ENCODE measurements around the gene MRPL39.
A peak's percentile ranks its signal among the peaks of the same experiment; 100 is the strongest.

MRPL39 gene

DNA sequence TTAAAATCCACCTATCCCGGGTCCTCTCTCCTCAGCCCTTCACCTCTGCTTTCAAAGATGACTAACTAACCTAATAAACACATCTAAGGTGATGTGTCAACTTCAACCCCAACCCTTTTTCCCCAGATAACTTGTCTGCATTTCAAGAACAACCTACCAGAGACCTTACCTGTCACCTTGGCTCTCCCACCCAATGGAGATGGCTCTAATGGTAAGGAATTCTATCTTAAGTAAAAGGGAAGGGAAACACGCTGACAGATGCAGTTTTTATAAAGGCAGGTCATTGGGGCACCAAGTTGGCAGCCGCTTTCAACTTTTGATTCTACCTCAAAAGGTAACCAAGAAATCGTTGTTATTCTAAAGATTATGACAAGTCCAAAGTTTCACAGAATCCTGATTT is 37.6 kb downstream of the MRPL39 start:
- no peaks in the 10 kb centered on the region for H3K9me3 ChIP-seq (ENCODE audit: control insufficient read depth in 2 of 2, low read length in 2 of 2)
- H3K27me3 ChIP-seq (ENCODE audit: control insufficient read depth in 2 of 2, insufficient read depth in 2 of 2, low read length in 2 of 2), result no peaks in the 10 kb centered on the region
- H3K4me1 ChIP-seq (ENCODE audit: control insufficient read depth in 2 of 2, insufficient read depth in 2 of 2, low read length in 2 of 2), result peaks cover 0 to 4% of the 10 kb centered on the region in 2 donors
- H3K4me3 ChIP-seq (ENCODE audit: low read length in 2 of 2), result no peak overlapping the region
- H3K27ac ChIP-seq (ENCODE audit: low read depth in 2 of 2, low read length in 2 of 2), result no peak overlapping the region
- H3K9ac ChIP-seq (ENCODE audit: low read depth in 1 of 2, low read length in 2 of 2), result no peak overlapping the region
- no peaks in the 10 kb centered on the region for H3K36me3 ChIP-seq (ENCODE audit: control insufficient read depth in 2 of 2, insufficient read depth in 2 of 2, low read length in 2 of 2)

DNA sequence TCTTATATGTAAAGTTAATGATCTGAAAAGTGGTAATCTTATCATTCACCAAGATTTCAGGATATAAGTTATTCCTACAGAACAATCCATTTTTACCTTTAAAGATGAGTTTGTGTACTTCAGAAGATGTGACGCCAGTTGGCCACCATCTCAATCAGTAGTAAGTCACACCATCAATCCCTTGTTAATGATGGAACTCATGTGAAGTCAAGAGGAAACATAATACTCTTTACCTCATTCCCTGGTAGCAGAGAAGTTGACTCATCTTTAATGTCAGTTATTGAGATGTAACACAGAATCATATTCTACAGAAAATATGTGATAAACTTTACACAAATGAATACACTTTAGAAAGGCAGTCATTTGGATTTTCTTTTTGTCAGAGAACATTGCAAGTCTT is 38.2 kb downstream of the MRPL39 start:
- no peak overlapping the region for H3K27ac ChIP-seq (ENCODE audit: low read depth in 2 of 2, low read length in 2 of 2)
- no peaks in the 10 kb centered on the region for H3K36me3 ChIP-seq (ENCODE audit: control insufficient read depth in 2 of 2, insufficient read depth in 2 of 2, low read length in 2 of 2)
- H3K4me3 ChIP-seq (ENCODE audit: low read length in 2 of 2), result no peak overlapping the region
- H3K9ac ChIP-seq (ENCODE audit: low read depth in 1 of 2, low read length in 2 of 2), result no peak overlapping the region
- peaks cover 0 to 4% of the 10 kb centered on the region in 2 donors for H3K4me1 ChIP-seq (ENCODE audit: control insufficient read depth in 2 of 2, insufficient read depth in 2 of 2, low read length in 2 of 2)
- H3K9me3 ChIP-seq (ENCODE audit: control insufficient read depth in 2 of 2, low read length in 2 of 2), result no peaks in the 10 kb centered on the region
- no peaks in the 10 kb centered on the region for H3K27me3 ChIP-seq (ENCODE audit: control insufficient read depth in 2 of 2, insufficient read depth in 2 of 2, low read length in 2 of 2)

DNA sequence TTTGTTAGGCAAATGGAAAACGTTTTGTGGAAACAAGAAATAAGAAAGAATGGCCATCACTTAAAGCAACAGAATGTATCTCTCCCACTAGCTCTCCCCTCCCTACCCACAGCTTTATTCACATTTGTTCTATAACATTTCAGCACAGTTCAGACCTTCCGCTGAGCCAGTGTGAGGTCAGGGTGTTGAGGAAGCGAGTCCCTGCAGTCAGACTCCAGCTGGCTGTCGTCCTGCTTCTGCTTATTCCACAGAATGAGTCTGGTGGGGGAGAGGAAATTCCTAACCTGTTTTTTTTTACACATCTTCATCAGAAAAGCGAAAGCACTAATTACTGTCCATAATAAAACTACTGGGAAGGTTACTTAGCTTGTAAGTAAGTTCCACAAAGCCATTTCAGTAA is 39.0 kb downstream of the MRPL39 start:
- Histone ChIP-seq H3K27ac (ENCODE audit: low read depth in 2 of 2, low read length in 2 of 2) (no peak overlapping the region), H3K4me3 (ENCODE audit: low read length in 2 of 2) (no peak overlapping the region), H3K4me1 (ENCODE audit: control insufficient read depth in 2 of 2, insufficient read depth in 2 of 2, low read length in 2 of 2) (peaks cover 0 to 3% of the 10 kb centered on the region in 2 donors), H3K9me3 (ENCODE audit: control insufficient read depth in 2 of 2, low read length in 2 of 2) (no peaks in the 10 kb centered on the region), H3K36me3 (ENCODE audit: control insufficient read depth in 2 of 2, insufficient read depth in 2 of 2, low read length in 2 of 2) (no peaks in the 10 kb centered on the region), H3K9ac (ENCODE audit: low read depth in 1 of 2, low read length in 2 of 2) (no peak overlapping the region), H3K27me3 (ENCODE audit: control insufficient read depth in 2 of 2, insufficient read depth in 2 of 2, low read length in 2 of 2) (no peaks in the 10 kb centered on the region)

DNA sequence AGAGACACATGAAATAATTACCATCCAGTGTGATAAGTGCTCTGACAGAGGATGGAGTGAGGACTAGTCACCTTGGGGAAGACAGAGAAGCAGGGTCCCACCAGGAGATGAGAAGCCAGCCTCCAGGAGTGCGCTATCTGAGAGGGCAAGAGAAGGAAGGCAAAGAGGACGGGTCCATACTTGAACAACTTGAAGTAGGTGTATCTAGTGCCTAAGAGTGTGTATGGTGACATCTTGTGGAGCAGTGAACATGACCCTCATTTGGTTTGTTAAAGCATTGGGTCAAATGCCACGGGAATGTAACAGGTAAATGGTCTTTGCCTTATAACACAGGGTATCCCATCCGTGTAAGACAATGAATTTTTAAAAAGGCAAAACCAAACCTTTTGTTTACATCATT is 39.8 kb downstream of the MRPL39 start:
- no peak overlapping the region for H3K9ac ChIP-seq (ENCODE audit: low read depth in 1 of 2, low read length in 2 of 2)
- no peak overlapping the region for H3K4me3 ChIP-seq (ENCODE audit: low read length in 2 of 2)
- H3K27ac ChIP-seq (ENCODE audit: low read depth in 2 of 2, low read length in 2 of 2), result no peak overlapping the region
- no peaks in the 10 kb centered on the region for H3K36me3 ChIP-seq (ENCODE audit: control insufficient read depth in 2 of 2, insufficient read depth in 2 of 2, low read length in 2 of 2)
- no peaks in the 10 kb centered on the region for H3K9me3 ChIP-seq (ENCODE audit: control insufficient read depth in 2 of 2, low read length in 2 of 2)
- no peaks in the 10 kb centered on the region for H3K27me3 ChIP-seq (ENCODE audit: control insufficient read depth in 2 of 2, insufficient read depth in 2 of 2, low read length in 2 of 2)
- H3K4me1 ChIP-seq (ENCODE audit: control insufficient read depth in 2 of 2, insufficient read depth in 2 of 2, low read length in 2 of 2), result peaks cover 0 to 7% of the 10 kb centered on the region in 2 donors

DNA sequence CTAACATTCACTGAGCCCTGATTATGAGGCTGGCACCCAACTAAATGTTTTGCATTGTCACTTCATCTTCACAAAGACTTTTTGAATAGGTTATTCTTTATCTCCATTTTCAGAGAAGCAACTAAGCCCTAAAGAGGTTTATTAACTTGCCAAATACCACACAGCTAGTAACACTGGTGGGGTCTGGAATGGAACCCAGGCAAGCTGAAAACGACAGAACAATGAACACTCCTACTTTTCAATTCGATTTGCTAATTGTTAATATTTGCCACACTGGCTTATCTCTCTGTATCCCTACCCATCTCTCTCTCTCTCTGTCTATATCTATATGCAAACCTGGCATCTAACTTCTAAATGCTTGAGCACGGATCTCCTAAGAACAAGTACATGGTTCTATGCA is 40.6 kb downstream of the MRPL39 start:
- H3K27ac ChIP-seq (ENCODE audit: low read depth in 2 of 2, low read length in 2 of 2), result no peak overlapping the region
- H3K36me3 ChIP-seq (ENCODE audit: control insufficient read depth in 2 of 2, insufficient read depth in 2 of 2, low read length in 2 of 2), result no peaks in the 10 kb centered on the region
- no peak overlapping the region for H3K4me3 ChIP-seq (ENCODE audit: low read length in 2 of 2)
- peaks cover 0 to 9% of the 10 kb centered on the region in 2 donors for H3K4me1 ChIP-seq (ENCODE audit: control insufficient read depth in 2 of 2, insufficient read depth in 2 of 2, low read length in 2 of 2)
- no peaks in the 10 kb centered on the region for H3K27me3 ChIP-seq (ENCODE audit: control insufficient read depth in 2 of 2, insufficient read depth in 2 of 2, low read length in 2 of 2)
- H3K9me3 ChIP-seq (ENCODE audit: control insufficient read depth in 2 of 2, low read length in 2 of 2), result no peaks in the 10 kb centered on the region
- H3K9ac ChIP-seq (ENCODE audit: low read depth in 1 of 2, low read length in 2 of 2), result no peak overlapping the region

DNA sequence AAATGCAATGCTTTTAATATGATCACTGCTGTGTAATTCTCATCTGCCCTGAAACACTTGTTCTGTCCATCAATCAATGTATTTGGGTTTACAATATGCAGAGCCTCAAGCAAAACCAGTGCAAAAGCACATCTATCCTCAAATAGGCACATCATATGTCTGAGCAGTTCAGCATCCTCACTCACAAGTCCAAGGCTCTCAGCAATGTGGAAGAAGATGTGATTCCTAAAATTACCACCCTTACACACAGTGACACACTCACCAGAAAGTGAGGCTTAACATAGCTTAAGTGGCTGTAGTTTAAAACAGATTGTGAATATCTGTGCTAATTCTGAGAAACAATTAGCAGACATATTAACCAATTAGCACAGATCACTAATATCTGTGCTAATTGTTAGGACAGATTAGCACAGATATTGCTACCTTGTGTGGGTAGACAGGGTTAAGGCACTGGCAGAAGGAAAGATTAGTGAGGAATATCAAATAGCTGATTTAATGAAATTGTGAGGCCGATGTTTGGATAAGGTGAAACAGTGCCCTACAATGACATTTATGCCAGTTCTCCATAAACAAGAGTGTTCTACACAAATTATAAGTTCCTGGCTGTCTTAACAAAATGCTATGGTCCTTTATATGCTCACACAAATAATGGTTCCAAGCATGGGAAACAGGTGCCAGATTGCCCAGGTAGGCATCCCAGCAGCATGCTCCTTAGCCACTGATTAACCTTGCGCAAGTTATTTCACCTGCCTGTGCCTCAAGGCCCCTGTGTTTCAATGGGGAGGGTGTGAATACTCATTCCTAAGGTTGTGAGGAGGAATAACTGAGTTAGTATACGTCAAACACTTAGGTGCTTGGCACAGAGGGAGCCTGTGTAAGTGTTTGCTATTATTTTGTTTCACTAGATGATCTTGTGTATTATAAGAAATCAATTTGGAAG is 41.7 kb downstream of the MRPL39 start:
- Histone ChIP-seq H3K4me1 (ENCODE audit: control insufficient read depth in 2 of 2, insufficient read depth in 2 of 2, low read length in 2 of 2) (peaks cover 0 to 9% of the 10 kb centered on the region in 2 donors), H3K27ac (ENCODE audit: low read depth in 2 of 2, low read length in 2 of 2) (peak overlapping the region in 1 of 2 donors; percentile 11), H3K9me3 (ENCODE audit: control insufficient read depth in 2 of 2, low read length in 2 of 2) (no peaks in the 10 kb centered on the region), H3K27me3 (ENCODE audit: control insufficient read depth in 2 of 2, insufficient read depth in 2 of 2, low read length in 2 of 2) (no peaks in the 10 kb centered on the region), H3K4me3 (ENCODE audit: low read length in 2 of 2) (no peak overlapping the region), H3K9ac (ENCODE audit: low read depth in 1 of 2, low read length in 2 of 2) (peak overlapping the region in 1 of 2 donors; percentile 26), H3K36me3 (ENCODE audit: control insufficient read depth in 2 of 2, insufficient read depth in 2 of 2, low read length in 2 of 2) (no peaks in the 10 kb centered on the region)

- no peaks in the 10 kb centered on the region for H3K27me3 ChIP-seq (ENCODE audit: control insufficient read depth in 2 of 2, insufficient read depth in 2 of 2, low read length in 2 of 2)
- H3K4me3 ChIP-seq (ENCODE audit: low read length in 2 of 2), result no peak overlapping the region
- H3K9ac ChIP-seq (ENCODE audit: low read depth in 1 of 2, low read length in 2 of 2), result no peak overlapping the region
- peaks cover 0 to 12% of the 10 kb centered on the region in 2 donors for H3K4me1 ChIP-seq (ENCODE audit: control insufficient read depth in 2 of 2, insufficient read depth in 2 of 2, low read length in 2 of 2)
- no peaks in the 10 kb centered on the region for H3K9me3 ChIP-seq (ENCODE audit: control insufficient read depth in 2 of 2, low read length in 2 of 2)
- peak overlapping the region in 1 of 2 donors; percentile 45 for H3K27ac ChIP-seq (ENCODE audit: low read depth in 2 of 2, low read length in 2 of 2)
- H3K36me3 ChIP-seq (ENCODE audit: control insufficient read depth in 2 of 2, insufficient read depth in 2 of 2, low read length in 2 of 2), result no peaks in the 10 kb centered on the region
These were observed 42.8 kb downstream of the MRPL39 start for GRCh38 chr21:25564349-25564948.

- Histone ChIP-seq H3K9ac (ENCODE audit: low read depth in 1 of 2, low read length in 2 of 2) (peak overlapping the region in 1 of 2 donors; percentile 27), H3K27me3 (ENCODE audit: control insufficient read depth in 2 of 2, insufficient read depth in 2 of 2, low read length in 2 of 2) (no peaks in the 10 kb centered on the region), H3K9me3 (ENCODE audit: control insufficient read depth in 2 of 2, low read length in 2 of 2) (no peaks in the 10 kb centered on the region), H3K4me1 (ENCODE audit: control insufficient read depth in 2 of 2, insufficient read depth in 2 of 2, low read length in 2 of 2) (peaks cover 0 to 12% of the 10 kb centered on the region in 2 donors), H3K36me3 (ENCODE audit: control insufficient read depth in 2 of 2, insufficient read depth in 2 of 2, low read length in 2 of 2) (no peaks in the 10 kb centered on the region), H3K4me3 (ENCODE audit: low read length in 2 of 2) (peak overlapping the region in 1 of 2 donors; percentile 73), H3K27ac (ENCODE audit: low read depth in 2 of 2, low read length in 2 of 2) (peak overlapping the region in 1 of 2 donors; percentile 45)
These were observed 43.7 kb downstream of the MRPL39 start for GRCh38 chr21:25563361-25564116.

DNA sequence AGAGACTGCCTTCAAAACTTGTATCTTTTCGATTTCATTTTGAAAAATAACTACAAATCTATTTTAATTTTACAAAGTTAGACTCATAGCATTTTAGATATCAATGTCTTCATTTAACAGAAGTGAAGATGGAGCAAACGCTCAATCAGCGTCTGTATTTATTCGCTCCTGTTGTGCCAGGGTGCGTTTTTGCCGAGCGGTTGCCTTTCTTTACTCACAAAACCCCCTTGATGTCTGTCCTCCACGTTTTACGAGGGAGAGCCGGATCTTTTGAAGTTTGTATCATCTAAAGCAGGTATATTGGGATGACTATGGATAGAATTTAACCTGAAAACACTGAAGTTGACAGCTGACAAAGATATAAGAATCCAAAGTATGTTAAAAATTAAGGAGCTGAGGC is 44.6 kb downstream of the MRPL39 start:
- H3K9ac ChIP-seq (ENCODE audit: low read depth in 1 of 2, low read length in 2 of 2), result peak overlapping the region; percentile 60 to 69
- peak overlapping the region; percentile 19 to 73 for H3K4me3 ChIP-seq (ENCODE audit: low read length in 2 of 2)
- H3K27ac ChIP-seq (ENCODE audit: low read depth in 2 of 2, low read length in 2 of 2), result peak overlapping the region; percentile 35 to 55
- no peaks in the 10 kb centered on the region for H3K27me3 ChIP-seq (ENCODE audit: control insufficient read depth in 2 of 2, insufficient read depth in 2 of 2, low read length in 2 of 2)
- no peaks in the 10 kb centered on the region for H3K36me3 ChIP-seq (ENCODE audit: control insufficient read depth in 2 of 2, insufficient read depth in 2 of 2, low read length in 2 of 2)
- no peaks in the 10 kb centered on the region for H3K9me3 ChIP-seq (ENCODE audit: control insufficient read depth in 2 of 2, low read length in 2 of 2)
- H3K4me1 ChIP-seq (ENCODE audit: control insufficient read depth in 2 of 2, insufficient read depth in 2 of 2, low read length in 2 of 2), result peaks cover 0 to 12% of the 10 kb centered on the region in 2 donors

Measured in mucosa of rectum (tissue), 2 donors.